IMR-90 (cell line): Measurements from ENCODE around the gene HRNR. TPM values are rescaled to one million over a fixed set of nuclear protein-coding genes. Genes with fewer than 3 reads are reported as not detected.

ENCODE experiments used
- ATAC-seq: fragments of 200-7000 bp; cut with Tn5 transposase; 2 replicates; pipeline ENCODE4 v1.9.1; 2020; ENCODE audit warnings: low read depth, mild to moderate bottlenecking, moderate library complexity
- BruUV-seq: library from RNA; stranded (reverse); fragments of 400-500 nt; replicated peaks from 2 replicates; lab custom pipeline; 2021; lab: Mats Ljungman, UMichigan
- CTCF ChIA-PET: fragments of 300-600 bp; formaldehyde crosslinking; extraction: SDS; loops from one replicate; lab custom pipeline; 2021; ENCODE audit warnings: antibody characterized with exemption; lab: Yijun Ruan, JAX
- POLR2A ChIA-PET: fragments of 300-600 bp; sonication (Branson Sonifier 250); formaldehyde crosslinking; loops from one replicate; lab custom pipeline; 2022; ENCODE audit warnings: antibody characterized with exemption; ENCODE audit not compliant: unreplicated experiment; lab: Charles Lee
- DNase-seq: peaks from one replicate; pipeline ENCODE4 v3.0.0; 2013
- H2AFZ ChIP-seq: replicated peaks from 2 replicates; pipeline ENCODE3; 2013; ENCODE audit warnings: low read length, mild to moderate bottlenecking; ENCODE audit not compliant: poor library complexity
- H2AK5ac ChIP-seq: 2 replicates; pipeline ENCODE4 v1.6.1; 2013; ENCODE audit warnings: low read depth, low read length, inconsistent platforms
- H2AK9ac ChIP-seq: replicated peaks from 2 replicates; pipeline ENCODE3; 2013; ENCODE audit warnings: mild to moderate bottlenecking, low read depth, low read length, moderate library complexity; ENCODE audit not compliant: poor library complexity
- H2BK120ac ChIP-seq: 2 replicates; pipeline ENCODE4 v1.6.1; 2013; ENCODE audit warnings: low read depth, low read length, inconsistent platforms
- H2BK15ac ChIP-seq: 3 replicates; pipeline ENCODE4 v1.6.1; 2013; ENCODE audit warnings: low read depth, low read length, inconsistent platforms
- H2BK20ac ChIP-seq: 2 replicates; pipeline ENCODE4 v1.6.1; 2013; ENCODE audit warnings: low read depth, mild to moderate bottlenecking, inconsistent platforms, low read length, moderate library complexity
- H2BK5ac ChIP-seq: 2 replicates; pipeline ENCODE4 v1.6.1; 2013; ENCODE audit warnings: mild to moderate bottlenecking, low read depth, low read length, inconsistent platforms; ENCODE audit not compliant: poor library complexity, severe bottlenecking
- H3K14ac ChIP-seq: replicated peaks from 2 replicates; pipeline ENCODE4 v1.6.1; 2013; ENCODE audit warnings: low read depth, low read length, inconsistent platforms
- H3K18ac ChIP-seq: 2 replicates; pipeline ENCODE4 v1.6.1; 2013; ENCODE audit warnings: low read depth, low read length, control low read depth
- H3K23ac ChIP-seq: 2 replicates; pipeline ENCODE4 v1.6.1; 2013; ENCODE audit warnings: low read depth, low read length, inconsistent platforms
- H3K27ac ChIP-seq: 2 replicates; pipeline ENCODE4 v1.5.1; 2013; ENCODE audit warnings: mild to moderate bottlenecking, control low read depth, low read length; ENCODE audit not compliant: insufficient read depth
- H3K27me3 ChIP-seq: 2 replicates; pipeline ENCODE4 v1.6.1; 2013; ENCODE audit warnings: low read length; ENCODE audit not compliant: control insufficient read depth, insufficient read depth
- H3K36me3 ChIP-seq: 2 replicates; pipeline ENCODE4 v1.6.1; 2013; ENCODE audit warnings: low read length, mixed read lengths; ENCODE audit not compliant: control insufficient read depth, insufficient read depth
- H3K4ac ChIP-seq: 2 replicates; pipeline ENCODE4 v1.6.1; 2013; ENCODE audit warnings: low read depth, low read length, inconsistent platforms
- H3K4me1 ChIP-seq: 2 replicates; pipeline ENCODE4 v1.6.1; 2013; ENCODE audit warnings: low read length, mixed read lengths; ENCODE audit not compliant: control insufficient read depth, insufficient read depth
- H3K4me2 ChIP-seq: 2 replicates; pipeline ENCODE4 v1.6.1; 2013; ENCODE audit warnings: low read depth, mild to moderate bottlenecking, control low read depth, low read length, moderate library complexity
- H3K4me3 ChIP-seq: 2 replicates; pipeline ENCODE4 v1.5.1; 2013; ENCODE audit warnings: low read depth, mild to moderate bottlenecking, control low read depth, low read length, moderate library complexity; ENCODE audit not compliant: insufficient read depth
- H3K56ac ChIP-seq: 2 replicates; pipeline ENCODE4 v1.6.1; 2013; ENCODE audit warnings: low read length, inconsistent platforms; ENCODE audit not compliant: insufficient read depth; ENCODE audit errors: extremely low read depth
- H3K79me1 ChIP-seq, 2 experiments: 2 replicates each; pipeline ENCODE4 v1.6.1; 2013; ENCODE audit warnings: low read length in 2 of 2, inconsistent platforms in 1 of 2, low read depth in 1 of 2
- H3K9ac ChIP-seq: 2 replicates; pipeline ENCODE4 v1.6.1; 2013; ENCODE audit warnings: low read depth, low read length, control low read depth
- H3K9me1 ChIP-seq: 2 replicates; pipeline ENCODE4 v1.6.1; 2013; ENCODE audit warnings: low read length, inconsistent platforms; ENCODE audit not compliant: insufficient read depth
- H3K9me3 ChIP-seq: 2 replicates; pipeline ENCODE4 v1.6.1; 2013; ENCODE audit warnings: low read length; ENCODE audit not compliant: control insufficient read depth, insufficient read depth
- H4K20me1 ChIP-seq: 2 replicates; pipeline ENCODE4 v1.6.1; 2013; ENCODE audit warnings: low read length, inconsistent platforms; ENCODE audit not compliant: insufficient read depth
- H4K5ac ChIP-seq: 2 replicates; pipeline ENCODE4 v1.6.1; 2013; ENCODE audit warnings: mild to moderate bottlenecking, low read depth, low read length, control low read depth
- H4K8ac ChIP-seq, 2 experiments: 2 replicates each; pipeline ENCODE4 v1.6.1; 2013; ENCODE audit warnings: low read depth in 2 of 2, low read length in 2 of 2, control low read depth in 1 of 2, inconsistent platforms in 1 of 2
- H4K91ac ChIP-seq: 2 replicates; pipeline ENCODE4 v1.6.1; 2013; ENCODE audit warnings: low read depth, low read length, inconsistent platforms; ENCODE audit not compliant: insufficient read depth
- MAZ ChIP-seq: IDR thresholded peaks from 2 replicates; pipeline ENCODE4 v1.6.1; 2012; ENCODE audit warnings: low read depth, mild to moderate bottlenecking, low read length, improper control_type of control experiment, moderate library complexity, borderline replicate concordance
- RAD21 ChIP-seq: IDR thresholded peaks from 2 replicates; pipeline ENCODE4 v1.6.1; 2012; ENCODE audit warnings: low read length, improper control_type of control experiment
- SMC3 ChIP-seq: fragments of 150-350 bp; IDR thresholded peaks from 2 replicates; pipeline ENCODE4 v1.6.1; 2016; ENCODE audit warnings: low read depth, mild to moderate bottlenecking, antibody characterized with exemption, low read length, moderate library complexity
- WGBS, 2 experiments: methylation state at CpG; one replicate each; pipeline versions ENCODE4 v1.1.5 to v1.1.7; 2013; ENCODE audit warnings: missing lambda C conversion rate in 2 of 2; ENCODE audit not compliant: insufficient read length in 1 of 2; ENCODE audit errors: extremely low coverage in 2 of 2; 5-methylcytosine and 5-hydroxymethylcytosine counted together
- dilution Hi-C: fragments of 300-500 bp; cut with HindIII; formaldehyde crosslinking; loops from one replicate; pipeline ENCODE4 v1.14.3; 2018; ENCODE audit warnings: low sequenced_read_pairs; ENCODE audit not compliant: unreplicated experiment
- in situ Hi-C: fragments of 300-500 bp; cut with MboI; formaldehyde crosslinking; loops from 3 replicates; pipeline ENCODE4 v1.14.3; 2019; ENCODE audit warnings: low sequenced_read_pairs, inconsistent platforms, mixed read lengths
- intact Hi-C: fragments of 100-400 bp; cut with micrococcal nuclease; formaldehyde crosslinking; loops from 2 replicates; pipeline ENCODE4 v1.10.0; 2022
- polyA plus RNA-seq, 3 experiments: library from polyadenylated mRNA; depleted of rRNA; stranded (reverse); fragments of >200 nt; gene quantifications; 2 replicates each; pipeline ENCODE4 v1.2.3, GENCODE V29; 2012; ENCODE audit warnings: low replicate concordance in 1 of 3
- total RNA-seq: library from RNA; depleted of rRNA; stranded (reverse); fragments of >200 nt; gene quantifications from 2 replicates; pipeline ENCODE4 v1.2.3, GENCODE V29; 2012
- TF ChIP-seq, protein P1 (sequence below): fragments of 150-350 bp; IDR thresholded peaks from 2 replicates; pipeline ENCODE4 v1.6.1; 2016; ENCODE audit warnings: low read depth, mild to moderate bottlenecking, low read length, moderate library complexity, borderline replicate concordance
- TF ChIP-seq, protein P2 (sequence below): fragments of 150-350 bp; IDR thresholded peaks from 2 replicates; pipeline ENCODE4 v1.6.1; 2017; ENCODE audit warnings: mild to moderate bottlenecking, antibody characterized with exemption, low read length, low read depth
- TF ChIP-seq, protein P3 (sequence below): conservative IDR thresholded peaks from 2 replicates; pipeline ENCODE4 v1.5.1; 2012; ENCODE audit warnings: mild to moderate bottlenecking, low read depth, low read length, improper control_type of control experiment

The HRNR gene
- total and polyA plus RNA-seq, 2 of the 4 experiments (the other 2 are of a cell fraction) = under 0.01 TPM; not detected in 1

DNA sequence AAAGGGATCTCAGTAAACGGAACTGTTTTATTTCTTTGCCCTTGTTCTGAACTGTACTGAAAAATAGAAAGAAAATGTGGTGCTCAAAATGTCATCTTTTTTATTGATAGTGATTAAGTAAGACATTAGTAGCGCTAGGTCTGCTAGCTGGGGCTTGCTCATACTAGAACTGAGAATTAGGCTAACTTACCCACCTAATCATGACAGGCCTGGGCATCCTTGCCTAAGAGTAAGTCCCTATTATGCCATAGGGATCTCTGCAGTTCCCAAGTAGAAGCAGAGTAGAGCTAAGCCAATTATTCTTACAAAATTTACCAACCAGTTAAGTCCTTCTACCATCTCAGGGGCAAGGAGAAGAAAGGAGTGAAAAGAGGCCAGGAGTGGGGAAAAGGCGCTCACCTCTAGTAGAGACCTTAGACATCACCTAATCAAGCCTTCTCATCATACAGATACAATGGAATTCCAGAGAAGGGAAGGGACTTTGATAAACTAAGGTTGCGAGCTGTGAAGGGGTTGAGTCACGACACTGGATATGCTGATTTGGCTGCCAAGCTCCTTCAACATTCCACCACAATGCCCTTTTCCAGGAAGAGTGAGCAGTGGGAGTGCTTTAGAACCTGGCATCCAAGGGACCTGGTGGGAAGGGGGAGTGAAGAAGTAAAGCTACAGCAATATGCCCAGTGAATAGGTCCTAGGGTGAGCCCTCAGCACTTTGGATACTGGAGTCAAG is 37.3 kb downstream of the HRNR start (continued):
- TF ChIP-seq MAZ = no peak

DNA sequence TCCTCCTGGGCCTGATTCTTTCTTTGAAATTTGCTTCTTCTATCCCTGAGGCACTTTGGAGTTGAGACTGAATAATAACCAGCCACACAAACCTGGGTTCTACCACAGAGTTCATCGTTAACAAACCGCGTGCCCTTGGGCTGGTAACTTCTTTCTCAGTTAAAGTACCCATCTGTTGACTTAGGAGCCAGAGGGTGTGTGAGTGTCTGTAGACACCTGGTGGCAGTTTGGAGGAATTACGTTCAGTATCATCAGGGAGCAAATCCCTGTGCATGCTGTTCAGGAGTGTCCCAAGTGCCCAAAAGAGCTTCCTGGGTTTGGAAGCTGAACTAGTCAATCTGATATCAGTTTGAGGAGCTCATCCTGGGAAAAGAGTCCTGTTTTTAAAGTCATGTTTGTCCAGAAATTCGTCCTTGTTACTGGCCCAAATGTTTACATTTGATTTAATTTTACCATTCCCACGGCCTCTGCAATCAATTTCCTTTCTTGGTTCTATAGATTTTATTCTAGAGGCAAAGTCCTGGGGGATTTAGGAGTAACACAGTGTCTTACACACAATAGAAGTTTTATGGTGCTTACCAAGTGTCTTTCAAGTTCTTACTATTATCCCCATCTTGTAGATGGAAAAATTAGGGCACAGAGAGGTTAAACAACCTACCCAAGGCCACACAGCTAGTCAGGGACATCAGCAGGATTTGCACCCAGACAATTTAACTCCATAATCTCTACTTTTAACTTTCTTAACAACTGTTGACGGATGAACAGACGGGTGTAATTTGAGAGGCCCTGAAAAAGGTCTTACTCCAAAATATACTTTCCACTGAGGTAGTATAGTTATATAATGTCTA is 38.2 kb downstream of the HRNR start:
- Histone ChIP-seq H3K9me1 (no peaks in the 10 kb centered on the region), H3K79me1 (no peaks in the 10 kb centered on the region), H2BK20ac (no peak overlapping the region), H3K27ac (no peak overlapping the region), H3K23ac (no peak overlapping the region), H3K27me3 (no peaks in the 10 kb centered on the region), H3K14ac (no peak overlapping the region), H3K4ac (no peak overlapping the region), H3K9ac (no peak overlapping the region), H3K4me3 (no peak overlapping the region), H4K91ac (no peak overlapping the region), H3K4me2 (no peak overlapping the region), H2AK9ac (no peak overlapping the region), H2AFZ (no peak overlapping the region), H3K56ac (no peak overlapping the region), H2AK5ac (no peak overlapping the region), H2BK120ac (no peak overlapping the region), H3K4me1 (no peaks in the 10 kb centered on the region), H2BK15ac (no peak overlapping the region), H3K9me3 (no peaks in the 10 kb centered on the region), H4K20me1 (no peaks in the 10 kb centered on the region), H4K8ac (no peak overlapping the region), H4K5ac (no peak overlapping the region), H2BK5ac (no peak overlapping the region), H3K36me3 (no peaks in the 10 kb centered on the region), H3K18ac (no peak overlapping the region)
- DNase-seq (peak; percentile 64), ATAC-seq (peak; percentile 85)
- intact Hi-C loops (loop anchor here (1.0 to 10.0 kb wide), 3 partner anchors 43 to 251 kb away; no protein-coding TSS in a partner anchor), dilution Hi-C loops (no loop called here), in situ Hi-C loops (no loop called here)
- no TSS peak for BruUV-seq
- POLR2A ChIA-PET = no interaction called here
- WGBS, 2 experiments = 0% methylated on average over 1 of the region's 8 CpGs; no CpG with 5 or more reads in 1 of the 2 experiments
- CTCF ChIA-PET = interaction anchor here (0.5 to 1.4 kb wide), 8 partner anchors 13 to 273 kb away, joined by 3 to 8 read pairs (median 3); no protein-coding TSS in a partner anchor
- TF ChIP-seq, protein P1, sequence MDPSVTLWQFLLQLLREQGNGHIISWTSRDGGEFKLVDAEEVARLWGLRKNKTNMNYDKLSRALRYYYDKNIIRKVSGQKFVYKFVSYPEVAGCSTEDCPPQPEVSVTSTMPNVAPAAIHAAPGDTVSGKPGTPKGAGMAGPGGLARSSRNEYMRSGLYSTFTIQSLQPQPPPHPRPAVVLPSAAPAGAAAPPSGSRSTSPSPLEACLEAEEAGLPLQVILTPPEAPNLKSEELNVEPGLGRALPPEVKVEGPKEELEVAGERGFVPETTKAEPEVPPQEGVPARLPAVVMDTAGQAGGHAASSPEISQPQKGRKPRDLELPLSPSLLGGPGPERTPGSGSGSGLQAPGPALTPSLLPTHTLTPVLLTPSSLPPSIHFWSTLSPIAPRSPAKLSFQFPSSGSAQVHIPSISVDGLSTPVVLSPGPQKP = no peak
- TF ChIP-seq, protein P2, sequence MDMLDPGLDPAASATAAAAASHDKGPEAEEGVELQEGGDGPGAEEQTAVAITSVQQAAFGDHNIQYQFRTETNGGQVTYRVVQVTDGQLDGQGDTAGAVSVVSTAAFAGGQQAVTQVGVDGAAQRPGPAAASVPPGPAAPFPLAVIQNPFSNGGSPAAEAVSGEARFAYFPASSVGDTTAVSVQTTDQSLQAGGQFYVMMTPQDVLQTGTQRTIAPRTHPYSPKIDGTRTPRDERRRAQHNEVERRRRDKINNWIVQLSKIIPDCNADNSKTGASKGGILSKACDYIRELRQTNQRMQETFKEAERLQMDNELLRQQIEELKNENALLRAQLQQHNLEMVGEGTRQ = no peak
- peak; percentile 89 for TF ChIP-seq SMC3
- peak; percentile 66 for TF ChIP-seq RAD21
- TF ChIP-seq, protein P3, sequence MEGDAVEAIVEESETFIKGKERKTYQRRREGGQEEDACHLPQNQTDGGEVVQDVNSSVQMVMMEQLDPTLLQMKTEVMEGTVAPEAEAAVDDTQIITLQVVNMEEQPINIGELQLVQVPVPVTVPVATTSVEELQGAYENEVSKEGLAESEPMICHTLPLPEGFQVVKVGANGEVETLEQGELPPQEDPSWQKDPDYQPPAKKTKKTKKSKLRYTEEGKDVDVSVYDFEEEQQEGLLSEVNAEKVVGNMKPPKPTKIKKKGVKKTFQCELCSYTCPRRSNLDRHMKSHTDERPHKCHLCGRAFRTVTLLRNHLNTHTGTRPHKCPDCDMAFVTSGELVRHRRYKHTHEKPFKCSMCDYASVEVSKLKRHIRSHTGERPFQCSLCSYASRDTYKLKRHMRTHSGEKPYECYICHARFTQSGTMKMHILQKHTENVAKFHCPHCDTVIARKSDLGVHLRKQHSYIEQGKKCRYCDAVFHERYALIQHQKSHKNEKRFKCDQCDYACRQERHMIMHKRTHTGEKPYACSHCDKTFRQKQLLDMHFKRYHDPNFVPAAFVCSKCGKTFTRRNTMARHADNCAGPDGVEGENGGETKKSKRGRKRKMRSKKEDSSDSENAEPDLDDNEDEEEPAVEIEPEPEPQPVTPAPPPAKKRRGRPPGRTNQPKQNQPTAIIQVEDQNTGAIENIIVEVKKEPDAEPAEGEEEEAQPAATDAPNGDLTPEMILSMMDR = peak; percentile 78
